ENCODE results near the gene TMEM132E. TPM values are rescaled to one million over a fixed set of nuclear protein-coding genes. Genes with fewer than 3 reads are reported as not detected.

The TMEM132E gene
- total and polyA plus RNA-seq, 2 donors: 0.09 to 0.78 TPM

DNA sequence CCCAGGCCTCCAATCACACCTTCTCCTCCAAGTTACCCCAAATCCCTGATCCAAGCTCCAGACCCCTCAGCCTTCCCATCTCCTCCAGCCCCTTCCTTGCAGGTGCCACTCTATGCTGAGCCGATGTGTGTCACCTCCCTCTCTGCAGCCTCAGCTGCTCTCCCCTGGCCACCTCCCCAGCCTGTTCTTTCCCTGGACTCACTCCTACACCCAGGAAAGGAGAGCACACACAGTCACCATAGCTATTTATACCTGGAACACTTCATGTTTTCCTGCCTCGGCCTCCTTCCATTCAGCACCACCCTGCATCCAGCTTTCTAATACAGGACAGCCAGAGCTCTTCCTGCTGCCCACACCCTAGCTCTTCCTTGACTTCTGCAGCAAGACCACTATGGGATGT is 12.5 kb upstream of the TMEM132E start:
- Histone ChIP-seq H3K27me3 (ENCODE audit: control insufficient read depth in 2 of 2, insufficient read depth in 1 of 2, low read length in 1 of 2) (peaks cover 0 to 4% of the 10 kb centered on the region in 2 donors), H3K9me3 (ENCODE audit: control insufficient read depth in 2 of 2, insufficient read depth in 1 of 2, low read length in 1 of 2) (no peaks in the 10 kb centered on the region), H3K36me3 (ENCODE audit: control insufficient read depth in 2 of 2, insufficient read depth in 2 of 2, low read length in 1 of 2) (no peaks in the 10 kb centered on the region), H3K27ac (ENCODE audit: low read depth in 1 of 2, low read length in 1 of 2) (no peak overlapping the region), H3K4me1 (ENCODE audit: control insufficient read depth in 2 of 2, insufficient read depth in 2 of 2, low read length in 2 of 2) (no peaks in the 10 kb centered on the region), H3K4me3 (ENCODE audit: low read length in 2 of 2) (no peak overlapping the region)
- 93% methylated on average over 2 of the region's 2 CpGs for WGBS
- no peak for DNase-seq (ENCODE audit: low read depth in 6 of 9, low spot score in 9 of 9)

DNA sequence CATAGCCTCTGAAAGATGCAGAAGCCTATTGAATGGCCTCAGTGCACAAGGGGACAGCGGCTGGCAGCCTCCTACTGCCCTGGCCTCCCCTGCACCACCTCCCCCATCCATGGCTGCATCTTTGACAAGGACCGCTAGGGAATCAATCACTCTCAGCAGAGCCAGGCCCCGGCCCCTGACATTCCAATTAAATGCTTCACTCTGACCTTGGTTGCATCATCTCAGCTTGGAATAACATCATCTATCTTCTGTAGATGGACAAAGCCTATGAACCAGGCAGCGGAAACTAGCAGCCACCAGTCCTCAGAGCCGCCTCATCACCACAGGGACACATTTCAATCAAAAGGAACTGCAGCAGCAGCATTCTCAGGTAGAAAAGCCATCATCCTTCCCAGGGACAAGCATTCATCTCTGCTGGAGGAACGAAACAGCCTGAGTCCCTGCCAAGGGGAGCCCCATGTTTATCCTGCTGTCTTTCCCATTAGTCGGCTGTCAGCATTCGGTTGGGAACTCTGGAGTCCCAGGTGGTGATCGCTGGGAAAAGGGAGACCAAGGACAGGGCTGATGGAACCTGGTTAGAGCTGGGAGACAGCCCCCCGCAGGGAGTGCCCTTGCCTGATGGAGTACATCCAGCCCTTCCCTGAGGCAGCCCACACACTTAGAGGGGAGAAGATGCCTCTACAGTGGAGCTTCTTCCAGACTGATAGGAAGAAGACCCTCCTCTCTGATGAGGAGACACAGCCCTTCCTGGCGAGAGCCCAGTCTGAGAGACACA is 11.5 kb upstream of the TMEM132E start:
- no peaks in the 10 kb centered on the region for H3K4me1 ChIP-seq (ENCODE audit: control insufficient read depth in 2 of 2, insufficient read depth in 2 of 2, low read length in 2 of 2)
- no peak for DNase-seq (ENCODE audit: low read depth in 6 of 9, low spot score in 9 of 9)
- H3K36me3 ChIP-seq (ENCODE audit: control insufficient read depth in 2 of 2, insufficient read depth in 2 of 2, low read length in 1 of 2): no peaks in the 10 kb centered on the region
- H3K4me3 ChIP-seq (ENCODE audit: low read length in 2 of 2): no peak overlapping the region
- H3K27me3 ChIP-seq (ENCODE audit: control insufficient read depth in 2 of 2, insufficient read depth in 1 of 2, low read length in 1 of 2): peaks cover 0 to 9% of the 10 kb centered on the region in 2 donors
- H3K27ac ChIP-seq (ENCODE audit: low read depth in 1 of 2, low read length in 1 of 2): no peak overlapping the region
- no peaks in the 10 kb centered on the region for H3K9me3 ChIP-seq (ENCODE audit: control insufficient read depth in 2 of 2, insufficient read depth in 1 of 2, low read length in 1 of 2)
- 60% methylated on average over 11 of the region's 11 CpGs for WGBS

DNA sequence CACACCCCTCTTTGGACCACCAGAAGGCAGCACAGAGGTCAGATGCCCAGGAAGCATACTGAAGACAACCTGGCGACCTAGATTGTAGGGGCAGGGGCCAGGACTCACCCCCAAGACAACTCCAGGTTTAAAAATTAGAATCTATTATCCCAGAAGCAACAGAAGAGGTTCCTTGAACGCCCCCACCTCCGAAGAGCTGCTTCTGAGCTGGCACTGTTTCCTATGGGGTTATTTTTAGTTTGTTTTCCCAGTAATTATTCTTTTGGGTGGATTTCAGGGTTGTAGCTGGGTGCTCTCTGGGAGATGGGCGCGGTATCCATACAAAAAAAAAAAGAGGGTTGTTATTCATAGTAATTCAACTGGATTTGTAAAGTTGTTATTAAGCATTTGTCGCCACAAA is 10.4 kb upstream of the TMEM132E start:
- DNase-seq (ENCODE audit: low read depth in 6 of 9, low spot score in 9 of 9): no peak
- no peaks in the 10 kb centered on the region for H3K4me1 ChIP-seq (ENCODE audit: control insufficient read depth in 2 of 2, insufficient read depth in 2 of 2, low read length in 2 of 2)
- no peak overlapping the region for H3K27ac ChIP-seq (ENCODE audit: low read depth in 1 of 2, low read length in 1 of 2)
- H3K27me3 ChIP-seq (ENCODE audit: control insufficient read depth in 2 of 2, insufficient read depth in 1 of 2, low read length in 1 of 2): peaks cover 0 to 14% of the 10 kb centered on the region in 2 donors
- no peaks in the 10 kb centered on the region for H3K9me3 ChIP-seq (ENCODE audit: control insufficient read depth in 2 of 2, insufficient read depth in 1 of 2, low read length in 1 of 2)
- 84% methylated on average over 6 of the region's 6 CpGs for WGBS
- no peaks in the 10 kb centered on the region for H3K36me3 ChIP-seq (ENCODE audit: control insufficient read depth in 2 of 2, insufficient read depth in 2 of 2, low read length in 1 of 2)
- H3K4me3 ChIP-seq (ENCODE audit: low read length in 2 of 2): no peak overlapping the region

- WGBS: 63% methylated on average over 2 of the region's 2 CpGs
- Histone ChIP-seq H3K36me3 (ENCODE audit: control insufficient read depth in 2 of 2, insufficient read depth in 2 of 2, low read length in 1 of 2) (no peaks in the 10 kb centered on the region), H3K4me1 (ENCODE audit: control insufficient read depth in 2 of 2, insufficient read depth in 2 of 2, low read length in 2 of 2) (no peaks in the 10 kb centered on the region), H3K27me3 (ENCODE audit: control insufficient read depth in 2 of 2, insufficient read depth in 1 of 2, low read length in 1 of 2) (peaks cover 0 to 14% of the 10 kb centered on the region in 2 donors), H3K27ac (ENCODE audit: low read depth in 1 of 2, low read length in 1 of 2) (no peak overlapping the region), H3K4me3 (ENCODE audit: low read length in 2 of 2) (no peak overlapping the region), H3K9me3 (ENCODE audit: control insufficient read depth in 2 of 2, insufficient read depth in 1 of 2, low read length in 1 of 2) (no peaks in the 10 kb centered on the region)
- no peak for DNase-seq (ENCODE audit: low read depth in 6 of 9, low spot score in 9 of 9)
Observed at GRCh38 chr17:34569591-34569990, 9.8 kb upstream of the TMEM132E start.

GRCh38 chr17:34570506-34570905 is 8.9 kb upstream of the TMEM132E start:
- no peak overlapping the region for H3K27ac ChIP-seq (ENCODE audit: low read depth in 1 of 2, low read length in 1 of 2)
- peaks cover 0 to 16% of the 10 kb centered on the region in 2 donors for H3K27me3 ChIP-seq (ENCODE audit: control insufficient read depth in 2 of 2, insufficient read depth in 1 of 2, low read length in 1 of 2)
- 55% methylated on average over 2 of the region's 2 CpGs for WGBS
- H3K4me1 ChIP-seq (ENCODE audit: control insufficient read depth in 2 of 2, insufficient read depth in 2 of 2, low read length in 2 of 2): no peaks in the 10 kb centered on the region
- DNase-seq (ENCODE audit: low read depth in 6 of 9, low spot score in 9 of 9): no peak
- no peaks in the 10 kb centered on the region for H3K36me3 ChIP-seq (ENCODE audit: control insufficient read depth in 2 of 2, insufficient read depth in 2 of 2, low read length in 1 of 2)
- H3K9me3 ChIP-seq (ENCODE audit: control insufficient read depth in 2 of 2, insufficient read depth in 1 of 2, low read length in 1 of 2): no peaks in the 10 kb centered on the region
- no peak overlapping the region for H3K4me3 ChIP-seq (ENCODE audit: low read length in 2 of 2)

DNA sequence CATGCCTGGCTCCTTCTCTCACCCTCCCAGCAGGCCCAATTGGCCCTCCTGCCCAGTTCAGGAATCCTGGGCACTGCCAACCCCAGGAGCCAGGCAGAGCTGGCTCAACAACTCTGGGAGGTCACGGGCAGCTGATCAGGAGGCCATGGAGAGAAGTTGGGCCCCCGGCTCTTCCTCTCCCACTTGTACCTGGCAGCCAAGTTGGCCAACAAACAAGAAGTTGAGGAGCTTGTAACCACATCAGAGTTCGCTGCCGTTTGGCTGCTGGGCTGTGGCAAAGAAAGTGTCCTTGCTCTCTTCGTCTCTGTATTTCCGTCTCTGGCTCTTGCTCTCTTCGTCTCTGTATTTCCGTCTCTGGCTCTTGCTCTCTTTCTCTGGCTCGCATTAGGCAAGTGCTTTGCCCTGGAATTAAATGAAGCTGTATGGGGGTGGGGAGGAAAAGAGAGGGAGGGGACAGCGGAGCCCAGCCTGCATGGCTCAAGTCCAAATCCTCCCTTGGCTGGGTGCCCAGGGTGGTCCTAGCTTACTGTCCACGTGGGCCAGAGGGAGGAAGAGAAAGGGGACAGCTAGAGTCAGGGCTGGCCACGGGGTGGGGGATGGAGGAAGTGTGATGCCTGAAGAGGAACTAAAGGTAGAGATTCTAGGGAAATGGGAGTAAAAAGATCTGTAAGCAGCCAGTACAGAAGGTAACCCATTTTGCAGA is 7.8 kb upstream of the TMEM132E start:
- Histone ChIP-seq H3K4me1 (ENCODE audit: control insufficient read depth in 2 of 2, insufficient read depth in 2 of 2, low read length in 2 of 2) (no peaks in the 10 kb centered on the region), H3K9me3 (ENCODE audit: control insufficient read depth in 2 of 2, insufficient read depth in 1 of 2, low read length in 1 of 2) (no peaks in the 10 kb centered on the region), H3K36me3 (ENCODE audit: control insufficient read depth in 2 of 2, insufficient read depth in 2 of 2, low read length in 1 of 2) (no peaks in the 10 kb centered on the region), H3K27me3 (ENCODE audit: control insufficient read depth in 2 of 2, insufficient read depth in 1 of 2, low read length in 1 of 2) (peaks cover 0 to 20% of the 10 kb centered on the region in 2 donors), H3K4me3 (ENCODE audit: low read length in 2 of 2) (no peak overlapping the region), H3K27ac (ENCODE audit: low read depth in 1 of 2, low read length in 1 of 2) (no peak overlapping the region)
- no peak for DNase-seq (ENCODE audit: low read depth in 6 of 9, low spot score in 9 of 9)
- WGBS: 59% methylated on average over 12 of the region's 12 CpGs

GRCh38 chr17:34572483-34572882 is 6.9 kb upstream of the TMEM132E start:
- H3K9me3 ChIP-seq (ENCODE audit: control insufficient read depth in 2 of 2, insufficient read depth in 1 of 2, low read length in 1 of 2): no peaks in the 10 kb centered on the region
- H3K4me3 ChIP-seq (ENCODE audit: low read length in 2 of 2): no peak overlapping the region
- DNase-seq (ENCODE audit: low read depth in 6 of 9, low spot score in 9 of 9): no peak
- no peaks in the 10 kb centered on the region for H3K36me3 ChIP-seq (ENCODE audit: control insufficient read depth in 2 of 2, insufficient read depth in 2 of 2, low read length in 1 of 2)
- H3K4me1 ChIP-seq (ENCODE audit: control insufficient read depth in 2 of 2, insufficient read depth in 2 of 2, low read length in 2 of 2): no peaks in the 10 kb centered on the region
- WGBS: 82% methylated on average over 1 of the region's 1 CpG
- peaks cover 2 to 28% of the 10 kb centered on the region in 2 donors for H3K27me3 ChIP-seq (ENCODE audit: control insufficient read depth in 2 of 2, insufficient read depth in 1 of 2, low read length in 1 of 2)
- H3K27ac ChIP-seq (ENCODE audit: low read depth in 1 of 2, low read length in 1 of 2): no peak overlapping the region

DNA sequence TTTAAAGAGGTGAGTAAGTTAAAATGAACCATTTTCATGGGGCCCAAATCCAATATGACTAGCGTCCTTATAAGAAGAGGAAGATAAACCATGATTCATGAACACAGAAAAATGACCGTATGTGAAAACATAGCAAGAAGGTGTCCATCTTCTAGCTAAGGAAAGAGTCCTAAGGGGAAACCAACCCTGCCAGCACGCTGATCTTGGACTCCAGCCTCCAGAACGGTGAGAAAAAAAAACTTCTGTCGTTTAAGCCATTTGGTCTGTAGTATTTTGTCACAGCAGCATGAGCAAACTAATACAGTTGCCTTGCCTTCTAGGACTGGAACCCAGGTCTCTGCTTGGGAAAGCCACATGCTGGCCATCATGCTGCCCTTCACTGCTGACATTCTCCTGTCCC is 4.2 kb upstream of the TMEM132E start:
- Histone ChIP-seq H3K4me1 (ENCODE audit: control insufficient read depth in 2 of 2, insufficient read depth in 2 of 2, low read length in 2 of 2) (peaks cover 0 to 3% of the 10 kb centered on the region in 2 donors), H3K27me3 (ENCODE audit: control insufficient read depth in 2 of 2, insufficient read depth in 1 of 2, low read length in 1 of 2) (peaks cover 26 to 52% of the 10 kb centered on the region in 2 donors), H3K27ac (ENCODE audit: low read depth in 1 of 2, low read length in 1 of 2) (no peak overlapping the region), H3K9me3 (ENCODE audit: control insufficient read depth in 2 of 2, insufficient read depth in 1 of 2, low read length in 1 of 2) (no peaks in the 10 kb centered on the region), H3K36me3 (ENCODE audit: control insufficient read depth in 2 of 2, insufficient read depth in 2 of 2, low read length in 1 of 2) (no peaks in the 10 kb centered on the region), H3K4me3 (ENCODE audit: low read length in 2 of 2) (no peak overlapping the region)
- DNase-seq (ENCODE audit: low read depth in 6 of 9, low spot score in 9 of 9): no peak
- 84% methylated on average over 5 of the region's 5 CpGs for WGBS

DNA sequence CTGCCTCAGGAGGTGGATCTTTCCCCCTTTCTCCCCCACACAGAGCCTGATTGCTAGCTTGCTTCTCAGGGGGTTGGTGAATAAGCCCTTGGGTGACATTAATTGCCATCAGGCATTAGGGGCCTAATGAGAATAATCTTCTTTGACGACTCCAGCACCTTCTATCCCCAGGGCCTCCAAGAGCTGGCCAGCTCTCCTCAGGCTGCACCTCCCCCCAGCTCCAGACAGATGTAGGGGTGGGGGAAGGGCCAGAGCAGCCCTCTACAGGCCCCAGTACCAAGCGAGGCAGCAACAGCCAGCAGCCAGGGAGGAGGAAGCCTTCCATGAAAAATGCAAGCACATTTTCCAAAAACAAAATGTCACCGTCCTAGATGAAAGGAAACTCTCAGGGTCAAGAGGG is 1.4 kb upstream of the TMEM132E start:
- no peak for DNase-seq (ENCODE audit: low read depth in 6 of 9, low spot score in 9 of 9)
- Histone ChIP-seq H3K4me3 (ENCODE audit: low read length in 2 of 2) (no peak overlapping the region), H3K4me1 (ENCODE audit: control insufficient read depth in 2 of 2, insufficient read depth in 2 of 2, low read length in 2 of 2) (peaks cover 0 to 3% of the 10 kb centered on the region in 2 donors), H3K9me3 (ENCODE audit: control insufficient read depth in 2 of 2, insufficient read depth in 1 of 2, low read length in 1 of 2) (no peaks in the 10 kb centered on the region), H3K27me3 (ENCODE audit: control insufficient read depth in 2 of 2, insufficient read depth in 1 of 2, low read length in 1 of 2) (peaks cover 54 to 75% of the 10 kb centered on the region in 2 donors), H3K27ac (ENCODE audit: low read depth in 1 of 2, low read length in 1 of 2) (no peak overlapping the region), H3K36me3 (ENCODE audit: control insufficient read depth in 2 of 2, insufficient read depth in 2 of 2, low read length in 1 of 2) (no peaks in the 10 kb centered on the region)
- 18% methylated on average over 3 of the region's 3 CpGs for WGBS
